Testis (tissue), 3 donors: ENCODE measurements around the gene ADAM17. TPM values are rescaled to one million over a fixed set of nuclear protein-coding genes. Genes with fewer than 3 reads are reported as not detected.
"Not testable (repeated sequence)": the region's sequence is repeated elsewhere in the genome, so short reads cannot be mapped to it uniquely, and the experiment has no call there.

Experiments used
- DNase-seq: peaks from one replicate; pipeline ENCODE4 v3.0.0-alpha.2; 2019
- H3K27ac ChIP-seq, 2 donors: fragments of 200-600 bp; sonication (generic); one replicate each; pipeline ENCODE4 v1.5.1; 2019
- H3K27me3 ChIP-seq: fragments of 200-600 bp; sonication (generic); one replicate; pipeline ENCODE4 v1.5.1; 2019
- H3K36me3 ChIP-seq: fragments of 200-600 bp; sonication (generic); one replicate; pipeline ENCODE4 v1.5.1; 2017; ENCODE audit warnings: low read depth; ENCODE audit errors: missing control alignments
- H3K4me1 ChIP-seq: fragments of 200-600 bp; sonication (generic); one replicate; pipeline ENCODE4 v1.5.1; 2019
- H3K4me3 ChIP-seq, 2 donors: fragments of 200-600 bp; sonication (generic); one replicate each; pipeline ENCODE4 v1.5.1; 2017 to 2019
- H3K9me3 ChIP-seq: fragments of 200-600 bp; sonication (generic); one replicate; pipeline ENCODE4 v1.5.1; 2017
- CTCF ChIP-seq, 3 experiments: fragments of 450-650 bp in 2 of 3; fragments of 200-600 bp in 1 of 3; sonication (generic) in 1 of 3; IDR thresholded peaks; one replicate each; pipeline ENCODE4 v1.5.1; 2016 to 2019; ENCODE audit warnings: antibody characterized with exemption in 3 of 3, mild to moderate bottlenecking in 2 of 3, moderate library complexity in 1 of 3
- POLR2A ChIP-seq: fragments of 450-650 bp; IDR thresholded peaks from one replicate; pipeline ENCODE4 v1.6.1; 2017; ENCODE audit warnings: antibody characterized with exemption, mild to moderate bottlenecking, moderate library complexity
- WGBS, 2 donors: methylation state at CpG; one replicate each; pipeline ENCODE4 v1.1.5; 2018; 5-methylcytosine and 5-hydroxymethylcytosine counted together
- intact Hi-C: fragments of 100-400 bp; cut with DNase I; formaldehyde crosslinking; loops from one replicate; pipeline ENCODE4 v1.15.1; 2023; ENCODE audit warnings: low total_unique reads
- polyA plus RNA-seq: library from polyadenylated mRNA; stranded (reverse); fragments of 350-450 nt; fragmentation: Illumina TruSeq; extraction: RNeasy Lipid Tissue Mini Kit (QIAGEN cat#74804); gene quantifications from one replicate; pipeline ENCODE4 v1.2.3, GENCODE V29; 2014; ENCODE audit warnings: low read depth, low replicate concordance; ENCODE audit not compliant: insufficient read depth
- total RNA-seq, 2 donors: library from RNA; depleted of rRNA; stranded (reverse); fragments of >200 nt; gene quantifications; one replicate each; pipeline ENCODE4 v1.2.3, GENCODE V29; 2016

ADAM17 gene
- total and polyA plus RNA-seq, 3 donors from 2014 or later: 37.0 to 66.9 (median 61.6) TPM

DNA sequence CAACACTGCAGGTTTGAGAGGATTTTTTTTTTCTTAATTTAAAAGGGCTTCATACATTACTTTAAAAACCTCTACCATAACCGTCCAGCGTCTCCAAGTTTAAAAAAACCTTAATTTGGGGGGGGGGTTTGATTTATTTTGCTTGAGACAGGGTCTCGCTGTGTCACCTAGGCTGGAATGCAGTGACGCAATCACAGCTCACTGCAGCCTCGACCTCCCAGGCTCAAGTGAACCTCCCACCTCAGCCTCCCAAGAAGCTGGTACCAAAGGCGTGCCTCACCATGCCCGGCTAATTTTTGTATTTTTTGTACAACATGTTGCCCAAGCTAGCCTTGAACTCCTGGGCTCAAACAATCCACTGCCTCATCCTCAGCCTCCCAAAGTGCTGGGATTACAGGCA, 36.9 kb downstream of the ADAM17 start:
- DNase-seq: no peak
- TF ChIP-seq CTCF (IDR thresholded peaks at IDR 0.05) (no peak), POLR2A (no peak)

DNA sequence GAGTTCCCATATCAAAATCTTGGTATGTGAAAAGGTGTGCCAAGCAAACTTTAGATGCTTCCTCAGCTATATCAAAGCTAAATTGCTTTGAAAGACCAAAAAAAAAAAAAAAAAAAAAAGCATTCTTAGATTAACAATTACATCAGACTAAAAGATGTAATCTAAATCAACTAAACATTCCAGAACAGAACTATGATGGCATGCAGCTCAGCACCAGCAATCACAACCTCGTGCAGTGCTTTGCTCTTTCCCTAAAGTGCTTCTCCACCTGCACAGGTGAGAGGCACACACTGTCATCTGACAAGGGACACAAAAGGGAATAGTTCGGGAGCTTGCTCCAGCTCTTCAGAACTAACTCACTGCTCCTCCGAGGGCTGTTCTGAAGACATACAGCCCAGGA, 37.5 kb downstream of the ADAM17 start:
- intact Hi-C loops: no loop called here
- H3K27ac ChIP-seq: no peak overlapping the region
- no peaks in the 10 kb centered on the region for H3K27me3 ChIP-seq
- 60 to 65% methylated on average over 3 of the region's 3 CpGs for WGBS, 2 donors
- no peak for DNase-seq
- H3K4me1 ChIP-seq: no peaks in the 10 kb centered on the region
- no peaks in the 10 kb centered on the region for H3K36me3 ChIP-seq
- no peak overlapping the region for H3K4me3 ChIP-seq
- TF ChIP-seq CTCF (IDR thresholded peaks at IDR 0.05) (no peak), POLR2A (no peak)
- no peaks in the 10 kb centered on the region for H3K9me3 ChIP-seq

More for the DNA sequence above, 36.9 kb downstream of the ADAM17 start:
- H3K36me3 ChIP-seq: no peaks in the 10 kb centered on the region
- no peak overlapping the region for H3K27ac ChIP-seq
- no peaks in the 10 kb centered on the region for H3K4me1 ChIP-seq
- H3K27me3 ChIP-seq: no peaks in the 10 kb centered on the region
- no peaks in the 10 kb centered on the region for H3K9me3 ChIP-seq
- intact Hi-C loops: no loop called here
- whole genome bisulfite sequencing, 2 donors: 83 to 88% methylated on average over 7 of the region's 7 CpGs
- no peak overlapping the region for H3K4me3 ChIP-seq

- H3K4me3 ChIP-seq: no peak overlapping the region
- TF ChIP-seq CTCF (IDR thresholded peaks at IDR 0.05) (no peak), POLR2A (no peak)
- intact Hi-C loops: no loop called here
- H3K9me3 ChIP-seq: no peaks in the 10 kb centered on the region
- no peak for DNase-seq
- H3K4me1 ChIP-seq: no peaks in the 10 kb centered on the region
- 90 to 94% methylated on average over 2 of the region's 2 CpGs for WGBS, 2 donors
- H3K36me3 ChIP-seq: no peaks in the 10 kb centered on the region
- no peaks in the 10 kb centered on the region for H3K27me3 ChIP-seq
- H3K27ac ChIP-seq: no peak overlapping the region
Measured at GRCh38 chr2:9517118-9517782, 38.4 kb downstream of the ADAM17 start.

DNA sequence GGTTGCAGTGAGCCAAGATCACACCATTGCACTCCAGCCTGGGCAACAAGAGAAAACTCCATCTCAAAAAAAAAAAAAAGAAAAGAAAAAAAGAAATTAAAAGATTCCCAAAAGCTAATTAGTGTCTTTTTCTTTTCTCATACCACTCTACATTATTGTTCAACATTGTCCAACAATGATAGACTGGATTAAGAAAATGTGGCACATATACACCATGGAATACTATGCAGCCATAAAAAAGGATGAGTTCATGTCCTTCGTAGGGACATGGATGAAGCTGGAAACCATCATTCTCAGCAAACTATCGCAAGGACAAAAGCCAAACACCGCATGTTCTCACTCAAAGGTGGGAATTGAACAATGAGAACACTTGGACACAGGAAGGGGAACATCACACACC, 41.7 kb downstream of the ADAM17 start:
- H3K27me3 ChIP-seq, DNase-seq, H3K4me1 ChIP-seq, intact Hi-C loops, H3K27ac ChIP-seq, H3K36me3 ChIP-seq, H3K9me3 ChIP-seq, H3K4me3 ChIP-seq: not testable (repeated sequence)
- 96 to 97% methylated on average over 3 of the region's 3 CpGs for WGBS, 2 donors

DNA sequence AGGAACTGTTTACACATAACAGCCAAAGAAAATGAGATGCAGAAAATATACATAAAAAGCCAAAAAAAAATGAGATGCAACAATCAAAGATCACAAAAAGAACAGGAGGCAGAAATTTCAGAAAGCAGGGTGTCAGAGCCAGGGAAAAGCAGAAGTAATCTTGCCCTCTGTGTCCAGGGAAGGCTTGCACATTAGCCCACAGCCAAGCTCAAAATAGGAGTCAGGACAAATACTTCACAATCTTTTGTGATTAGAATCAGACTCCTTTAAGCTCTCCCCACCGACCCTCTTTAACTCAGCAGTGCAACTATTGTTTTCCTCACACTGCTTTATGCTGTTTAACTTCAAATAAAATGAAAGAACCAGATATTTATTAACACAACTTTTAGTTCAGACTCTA, 46.7 kb downstream of the ADAM17 start:
- Histone ChIP-seq H3K27ac (peak overlapping the region; percentile 5 to 17), H3K9me3 (no peaks in the 10 kb centered on the region), H3K36me3 (no peaks in the 10 kb centered on the region), H3K4me1 (peaks cover 48% of the 10 kb centered on the region), H3K27me3 (no peaks in the 10 kb centered on the region), H3K4me3 (no peak overlapping the region)
- DNase-seq: no peak
- TF ChIP-seq POLR2A (no peak), CTCF (IDR thresholded peaks at IDR 0.05) (no peak)
- intact Hi-C loops: no loop called here
- WGBS, 2 donors: 19 to 32% methylated on average over 1 of the region's 1 CpG
